HepG2 (cell line): ENCODE results near the gene DAZAP1. TPM values are rescaled to one million over a fixed set of nuclear protein-coding genes. Genes with fewer than 3 reads are reported as not detected.
A peak's percentile ranks its signal among the peaks of the same experiment; 100 is the strongest.

Experiments
- ATAC-seq: fragments of 200-7000 bp; cut with Tn5 transposase; 3 replicates; pipeline ENCODE4 v1.9.1; 2020; ENCODE audit warnings: mild to moderate bottlenecking, moderate library complexity
- Bru-seq: library from RNA; stranded (reverse); fragments of 400-500 nt; gene quantifications from one replicate; lab custom pipeline; 2021; lab: Mats Ljungman, UMichigan
- BruChase-seq, 2 experiments: library from RNA; stranded (reverse); fragments of 400-500 nt; gene quantifications; one replicate each; lab custom pipeline; 2021; lab: Mats Ljungman, UMichigan
- BruUV-seq: library from RNA; stranded (reverse); fragments of 400-500 nt; replicated peaks from 2 replicates; lab custom pipeline; 2021; lab: Mats Ljungman, UMichigan
- CTCF ChIA-PET: fragments of 300-600 bp; formaldehyde crosslinking; extraction: SDS; loops from one replicate; lab custom pipeline; 2021; ENCODE audit warnings: low total read pairs, inconsistent platforms, low intra/inter-chr PET ratio; lab: Yijun Ruan, JAX
- POLR2A ChIA-PET: fragments of 350-600 bp; sonication (Branson Sonifier 250); formaldehyde crosslinking; loops from one replicate; lab custom pipeline; 2020; ENCODE audit warnings: antibody characterized with exemption, inconsistent platforms; lab: Yijun Ruan, JAX
- DNase-seq: peaks from one replicate; pipeline ENCODE4 v3.0.0-alpha.2; 2015; ENCODE audit warnings: low spot score
- FAIRE-seq: peaks from 3 replicates; lab custom pipeline; 2011; peaks lifted over from hg19 to GRCh38; lab: Jason Lieb, UNC
- H2AFZ ChIP-seq: one replicate; pipeline ENCODE4 v1.6.1; 2011; ENCODE audit warnings: low read length, inconsistent platforms
- H3K27ac ChIP-seq: fragments of 300-600 bp; 3 replicates; pipeline ENCODE4 v1.8.0; 2011; ENCODE audit warnings: mixed run types, mild to moderate bottlenecking, mixed read lengths, low read length, inconsistent platforms; ENCODE audit not compliant: insufficient read depth; ENCODE audit errors: extremely low read length
- H3K27me3 ChIP-seq, 2 experiments: fragments of 200-600 bp in 1 of 2; 2 replicates in 1 of 2; 3 replicates in 1 of 2; pipeline versions ENCODE4 v1.6.0 to v1.8.0; 2011; ENCODE audit warnings: low read length in 2 of 2, mild to moderate bottlenecking in 2 of 2, moderate library complexity in 2 of 2, inconsistent platforms in 1 of 2; ENCODE audit not compliant: insufficient read depth in 2 of 2, control insufficient read depth in 1 of 2
- H3K36me3 ChIP-seq, 2 experiments: fragments of 200-600 bp in 1 of 2; replicated peaks in 1 of 2; 2 replicates in 1 of 2; 3 replicates in 1 of 2; pipeline versions ENCODE4 v1.5.1 to v1.8.0; 2011; ENCODE audit warnings: low read length in 2 of 2, inconsistent platforms in 1 of 2; ENCODE audit not compliant: insufficient read depth in 2 of 2, control insufficient read depth in 1 of 2
- H3K4me1 ChIP-seq: 2 replicates; pipeline ENCODE4 v1.5.1; 2012; ENCODE audit warnings: low read length, inconsistent platforms; ENCODE audit not compliant: insufficient read depth
- H3K4me2 ChIP-seq: 2 replicates; pipeline ENCODE4 v1.6.0; 2011; ENCODE audit warnings: low read depth, low read length, inconsistent platforms
- H3K4me3 ChIP-seq, 3 experiments: fragments of 200-600 bp in 1 of 3; sonication (generic), shearing (Covaris generic) in 1 of 3; replicated peaks in 1 of 3; 2 replicates each; pipeline ENCODE4 v1.5.1; 2011 to 2016; ENCODE audit warnings: low read length in 3 of 3, inconsistent platforms in 2 of 3, low read depth in 2 of 3, mild to moderate bottlenecking in 2 of 3, control low read depth in 1 of 3, mixed read lengths in 1 of 3; ENCODE audit not compliant: insufficient read depth in 1 of 3
- H3K79me2 ChIP-seq: one replicate; pipeline ENCODE4 v1.6.1; 2011; ENCODE audit warnings: low read length, inconsistent platforms; ENCODE audit not compliant: insufficient read depth
- H3K9ac ChIP-seq: 2 replicates; pipeline ENCODE4 v1.6.0; 2011; ENCODE audit warnings: mild to moderate bottlenecking, low read depth, low read length, inconsistent platforms; ENCODE audit not compliant: insufficient read depth
- H3K9me3 ChIP-seq: 2 replicates; pipeline ENCODE4 v1.5.1; 2012; ENCODE audit warnings: mild to moderate bottlenecking, low read length
- H4K20me1 ChIP-seq: 2 replicates; pipeline ENCODE4 v1.6.0; 2011; ENCODE audit warnings: inconsistent platforms, mild to moderate bottlenecking, low read length, moderate library complexity; ENCODE audit not compliant: insufficient read depth
- ATAD3A ChIP-seq: sonication (generic); formaldehyde crosslinking; IDR thresholded peaks from 2 replicates; pipeline ENCODE4 v1.4.0; 2020; ENCODE audit warnings: missing genetic modification reagents
- ETS1 ChIP-seq: sonication (generic); formaldehyde crosslinking; IDR thresholded peaks from 2 replicates; pipeline ENCODE4 v1.4.0; 2020; ENCODE audit warnings: missing genetic modification reagents
- FOXP4 ChIP-seq: sonication (generic); formaldehyde crosslinking; IDR thresholded peaks from 2 replicates; pipeline ENCODE4 v1.4.0; 2020; ENCODE audit warnings: missing genetic modification reagents
- PHF8 ChIP-seq: sonication (generic); formaldehyde crosslinking; IDR thresholded peaks from 2 replicates; pipeline ENCODE4 v1.5.0; 2020; ENCODE audit warnings: missing genetic modification reagents
- SMARCE1 ChIP-seq: fragments of 450-650 bp; IDR thresholded peaks from 2 replicates; pipeline ENCODE4 v1.6.1; 2017; ENCODE audit warnings: borderline replicate concordance
- SMC3 ChIP-seq: IDR thresholded peaks from 2 replicates; pipeline ENCODE4 v1.6.1; 2011; ENCODE audit warnings: low read length, improper control_type of control experiment
- TCF12 ChIP-seq, 2 experiments: fragments of 450-650 bp in 1 of 2; sonication (generic) in 1 of 2; formaldehyde crosslinking in 1 of 2; IDR thresholded peaks; 2 replicates each; pipeline versions ENCODE4 v1.6.1 to v1.8.0; 2017 to 2022; ENCODE audit warnings: antibody characterized with exemption in 1 of 2, mild to moderate bottlenecking in 1 of 2, missing genetic modification reagents in 1 of 2, moderate library complexity in 1 of 2
- ZEB1 ChIP-seq: IDR thresholded peaks from 2 replicates; pipeline ENCODE4 v1.6.1; 2012; ENCODE audit warnings: mild to moderate bottlenecking, low read depth, inconsistent platforms; ENCODE audit not compliant: insufficient replicate concordance
- ZFY ChIP-seq: sonication (generic); formaldehyde crosslinking; IDR thresholded peaks from 2 replicates; pipeline ENCODE4 v1.4.0; 2020; ENCODE audit warnings: missing genetic modification reagents
- ZKSCAN1 ChIP-seq: fragments of 150-350 bp; IDR thresholded peaks from 2 replicates; pipeline ENCODE4 v1.6.1; 2014; ENCODE audit warnings: low read length
- ZSCAN20 ChIP-seq: sonication (generic); formaldehyde crosslinking; IDR thresholded peaks from 2 replicates; pipeline ENCODE4 v1.4.0; 2020; ENCODE audit warnings: missing genetic modification reagents, mild to moderate bottlenecking, borderline replicate concordance
- WGBS: methylation state at CpG from one replicate; pipeline ENCODE4 v1.1.6; 2017; ENCODE audit warnings: low lambda C conversion rate; 5-methylcytosine and 5-hydroxymethylcytosine counted together
- in situ Hi-C: cut with HindIII; loops from 2 replicates; pipeline ENCODE4 v1.10.0; 2017; ENCODE audit warnings: low pct_unique_long_range_greater_than_20kb; ENCODE audit not compliant: extremely low pct_ligation_motif_present
- intact Hi-C: fragments of 100-400 bp; cut with micrococcal nuclease; formaldehyde crosslinking; loops from one replicate; pipeline ENCODE4 v1.10.0; 2022; ENCODE audit not compliant: unreplicated experiment
- long read RNA-seq, 2 experiments: library from RNA in 1 of 2; library from polyadenylated mRNA in 1 of 2; stranded (forward) in 1 of 2; unstranded in 1 of 2; transcript quantifications; one replicate each; pipeline ENCODE4 v2.0.0, GENCODE V29; 2019 to 2022
- polyA minus RNA-seq, 3 experiments: library from RNA; depleted of rRNA, polyadenylated mRNA; stranded (reverse); fragments of >200 nt; gene quantifications; 2 replicates each; pipeline ENCODE4 v1.2.3, GENCODE V29; 2011; ENCODE audit warnings: low replicate concordance in 1 of 3
- polyA plus RNA-seq, 8 experiments: library from polyadenylated mRNA; depleted of rRNA in 3 of 8; stranded (reverse) in 7 of 8; unstranded in 1 of 8; fragments of >200 nt; fragmentation: Illumina TruSeq in 4 of 8; extraction: Trizol in 4 of 8; gene quantifications; 2 replicates each; pipeline versions ENCODE4 v1.2.1 to v1.2.3, GENCODE V29; 2011 to 2016; ENCODE audit warnings: low read depth in 4 of 8, missing spikeins in 1 of 8, mixed read lengths in 1 of 8; ENCODE audit not compliant: insufficient read depth in 1 of 8
- total RNA-seq, 5 experiments: library from RNA; depleted of rRNA; stranded (reverse); fragments of >200 nt; fragmentation: Illumina TruSeq; extraction: Trizol; gene quantifications; 2 replicates each; pipeline ENCODE4 v1.2.3, GENCODE V29; 2016; ENCODE audit warnings: low read depth in 1 of 5

The DAZAP1 gene
- 50.5 and 79.2 TPM in 2 replicates for total RNA-seq (2016; rRNA removed; fragmentation: Illumina TruSeq; extraction: Trizol)
- 72.9 and 77.7 TPM in 2 replicates for total RNA-seq (2016; cell fraction: cytosol; rRNA removed; fragmentation: Illumina TruSeq; extraction: Trizol; ENCODE audit: low read depth)
- total RNA-seq (2016; cell fraction: insoluble cytoplasmic fraction; rRNA removed; fragmentation: Illumina TruSeq; extraction: Trizol), result 43.4 and 84.1 TPM in 2 replicates
- total RNA-seq (2016; cell fraction: membrane; rRNA removed; fragmentation: Illumina TruSeq; extraction: Trizol), result 104 and 106 TPM in 2 replicates
- 38.3 and 43.3 TPM in 2 replicates for total RNA-seq (2016; cell fraction: nucleus; rRNA removed; fragmentation: Illumina TruSeq; extraction: Trizol)
- polyA plus RNA-seq (2011; rRNA removed), result 58.7 and 63.3 TPM in 2 replicates
- 37.8 and 48.2 TPM in 2 replicates for polyA plus RNA-seq (2011; cell fraction: cytosol; rRNA removed)
- polyA plus RNA-seq (2011; cell fraction: nucleus; rRNA removed), result 99.5 and 105 TPM in 2 replicates
- polyA plus RNA-seq (2012), result 48.3 and 71.8 TPM in 2 replicates
- 108 and 114 TPM in 2 replicates for polyA plus RNA-seq (2016; cell fraction: cytosol; fragmentation: Illumina TruSeq; extraction: Trizol; ENCODE audit: low read depth)
- 86.3 and 104 TPM in 2 replicates for polyA plus RNA-seq (2016; cell fraction: insoluble cytoplasmic fraction; fragmentation: Illumina TruSeq; extraction: Trizol; ENCODE audit: low read depth)
- polyA plus RNA-seq (2016; cell fraction: membrane; fragmentation: Illumina TruSeq; extraction: Trizol; ENCODE audit: low read depth), result 117 and 124 TPM in 2 replicates
- polyA plus RNA-seq (2016; cell fraction: nucleus; fragmentation: Illumina TruSeq; extraction: Trizol; ENCODE audit: insufficient read depth, low read depth), result 140 and 145 TPM in 2 replicates
- 26.8 and 58.6 TPM in 2 replicates for polyA minus RNA-seq (2011; rRNA and poly(A)+ RNA removed; ENCODE audit: low replicate concordance)
- 32.1 and 33.1 TPM in 2 replicates for polyA minus RNA-seq (2011; cell fraction: cytosol; rRNA and poly(A)+ RNA removed)
- polyA minus RNA-seq (2011; cell fraction: nucleus; rRNA and poly(A)+ RNA removed), result 35.5 and 41.4 TPM in 2 replicates
- Bru-seq, nascent RNA, result percentile 79 among the genes with signal in this experiment
- BruChase-seq, experiment 1, labeled RNA remaining after a 6-hour chase, result percentile 95 among the genes with signal in this experiment
- percentile 95 among the genes with signal in this experiment for BruChase-seq, experiment 2, labeled RNA remaining after a 2-hour chase
- long read RNA-seq, experiment 1, transcript DAZAP1-208 (1 exons, 3,642 nt), result major isoform, 5 of 20 reads
- long read RNA-seq, experiment 1, partial matches to known transcripts, result 7 of 20 reads
- long read RNA-seq, experiment 1, other reads (novel, unspliced or antisense), result 1 of 20 reads
- long read RNA-seq, experiment 2, transcript DAZAP1-201 (12 exons, 2,160 nt), result minor isoform, 59 of 427 reads
- long read RNA-seq, experiment 2, transcript DAZAP1-208 (1 exons, 3,642 nt), result major isoform, 75 of 427 reads
- long read RNA-seq, experiment 2, transcript DAZAP1-205 (12 exons, 2,086 nt), result minor isoform, 20 of 427 reads
- long read RNA-seq, experiment 2, transcript DAZAP1-211 (12 exons, 2,157 nt), result minor isoform, 17 of 427 reads
- long read RNA-seq, experiment 2, partial matches to known transcripts, result 177 of 427 reads
- long read RNA-seq, experiment 2, other reads (novel, unspliced or antisense), result 71 of 427 reads

GRCh38 chr19:1407528-1408299 is at the start of gene DAZAP1:
DAZAP1 (plus strand) TSS chr19:1407586; CDS start chr19:1407774, 188 bp downstream.
- FAIRE-seq (no peak), ATAC-seq (no peak), DNase-seq (no peak)
- Histone ChIP-seq H3K9ac (peak within 1 kb of the TSS; percentile 96), H2AFZ (no peak within 1 kb of the TSS), H3K4me3 (peak within 1 kb of the TSS; percentile 88 to 95 (median 90)), H3K4me2 (peak within 1 kb of the TSS; percentile 99), H3K9me3 (no peaks in the 10 kb centered on the region), H3K79me2 (peaks cover 49% of the 10 kb centered on the region), H3K4me1 (peaks cover 58% of the 10 kb centered on the region), H3K36me3 (peaks cover 3 to 17% of the 10 kb centered on the region in 2 experiments; a peak in 4 of 5 replicates), H3K27me3 (no peaks in the 10 kb centered on the region; a peak in 2 of 5 replicates), H3K27ac (peak within 1 kb of the TSS; percentile 91), H4K20me1 (peaks cover 41% of the 10 kb centered on the region)
- intact Hi-C loops, result no loop called here
- POLR2A ChIA-PET, result interaction anchor here (1.3 kb wide), 1 partner anchor 17 kb away, joined by 5 read pairs; no protein-coding TSS in a partner anchor
- WGBS, result no CpG with 5 or more reads among the region's 121 CpGs
- TSS peak; percentile 57 for BruUV-seq
- in situ Hi-C loops, result no loop called here
- CTCF ChIA-PET, result interaction anchor here (0.6 kb wide), 1 partner anchor 96 kb away, joined by 3 read pairs; no protein-coding TSS in a partner anchor
- TF ChIP-seq ZFY (CRISPR knock-in tag), result peak; percentile 12; the same call in 1 of the 2 replicates
- TF ChIP-seq ATAD3A (CRISPR knock-in tag), result no peak
- peak; percentile 18; the same call in 1 of the 2 replicates for TF ChIP-seq ZSCAN20 (CRISPR knock-in tag)
- no peak for TF ChIP-seq ZKSCAN1
- no peak for TF ChIP-seq TCF12 (IDR thresholded peaks at IDR 0.05)
- TF ChIP-seq TCF12 (CRISPR knock-in tag; IDR thresholded peaks at IDR 0.05), result 0 out of 2 replicates have a peak, but pooled peaks have one; percentile 12
- no peak for TF ChIP-seq ZEB1
- no peak for TF ChIP-seq SMC3
- TF ChIP-seq FOXP4 (CRISPR knock-in tag), result no peak
- TF ChIP-seq SMARCE1, result no peak
- TF ChIP-seq PHF8, result peak; percentile 13; the same call in 1 of the 2 replicates
- no peak for TF ChIP-seq ETS1 (CRISPR knock-in tag)
